ENCODE data around the gene STK38. TPM values are rescaled to one million over a fixed set of nuclear protein-coding genes. Genes with fewer than 3 reads are reported as not detected.
"Not testable (repeated sequence)": the region's sequence is repeated elsewhere in the genome, so short reads cannot be mapped to it uniquely, and the experiment has no call there.

Gene STK38
- total and polyA plus RNA-seq, 4 donors, result 23.4 to 47.0 (median 30.4) TPM

DNA sequence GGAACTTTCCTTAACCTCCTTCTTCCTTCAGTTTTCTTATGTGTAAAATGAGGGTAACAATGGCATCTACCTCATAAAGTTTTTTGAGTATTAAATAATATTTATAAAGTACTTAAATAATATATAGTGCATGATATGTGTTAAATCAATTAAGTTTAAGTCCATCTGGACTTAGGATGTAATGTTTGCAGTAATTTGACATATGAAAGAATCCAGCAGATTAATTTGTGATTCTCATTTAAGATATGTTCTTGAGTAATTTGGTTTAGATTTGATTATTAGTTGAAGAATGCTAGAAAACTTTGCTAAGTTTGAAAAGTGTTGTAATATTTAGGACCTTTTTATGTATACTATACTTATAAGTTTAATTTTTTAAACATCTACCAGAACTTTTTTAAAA, 86.4 kb downstream of the STK38 start:
- no peak for DNase-seq (ENCODE audit: low read depth in 4 of 6, low spot score in 6 of 6)
- Histone ChIP-seq H3K4me1 (ENCODE audit: control insufficient read depth, insufficient read depth, low read length) (no peaks in the 10 kb centered on the region), H3K27ac (ENCODE audit: low read depth, low read length) (no peak overlapping the region), H3K9me3 (ENCODE audit: control insufficient read depth, insufficient read depth, low read length) (no peaks in the 10 kb centered on the region), H3K4me3 (ENCODE audit: low read depth, low read length) (no peak overlapping the region), H3K36me3 (ENCODE audit: control insufficient read depth, insufficient read depth, low read length) (no peaks in the 10 kb centered on the region), H3K27me3 (ENCODE audit: control insufficient read depth, insufficient read depth, low read length) (no peaks in the 10 kb centered on the region)

- Histone ChIP-seq H3K27me3 (ENCODE audit: control insufficient read depth, insufficient read depth, low read length) (no peaks in the 10 kb centered on the region), H3K36me3 (ENCODE audit: control insufficient read depth, insufficient read depth, low read length) (no peaks in the 10 kb centered on the region), H3K4me1 (ENCODE audit: control insufficient read depth, insufficient read depth, low read length) (no peaks in the 10 kb centered on the region), H3K4me3 (ENCODE audit: low read depth, low read length) (no peak overlapping the region), H3K9me3 (ENCODE audit: control insufficient read depth, insufficient read depth, low read length) (no peaks in the 10 kb centered on the region), H3K27ac (ENCODE audit: low read depth, low read length) (no peak overlapping the region)
- DNase-seq (ENCODE audit: low read depth in 4 of 6, low spot score in 6 of 6), result no peak
Observed at GRCh38 chr6:36459501-36459900, 87.8 kb downstream of the STK38 start.

DNA sequence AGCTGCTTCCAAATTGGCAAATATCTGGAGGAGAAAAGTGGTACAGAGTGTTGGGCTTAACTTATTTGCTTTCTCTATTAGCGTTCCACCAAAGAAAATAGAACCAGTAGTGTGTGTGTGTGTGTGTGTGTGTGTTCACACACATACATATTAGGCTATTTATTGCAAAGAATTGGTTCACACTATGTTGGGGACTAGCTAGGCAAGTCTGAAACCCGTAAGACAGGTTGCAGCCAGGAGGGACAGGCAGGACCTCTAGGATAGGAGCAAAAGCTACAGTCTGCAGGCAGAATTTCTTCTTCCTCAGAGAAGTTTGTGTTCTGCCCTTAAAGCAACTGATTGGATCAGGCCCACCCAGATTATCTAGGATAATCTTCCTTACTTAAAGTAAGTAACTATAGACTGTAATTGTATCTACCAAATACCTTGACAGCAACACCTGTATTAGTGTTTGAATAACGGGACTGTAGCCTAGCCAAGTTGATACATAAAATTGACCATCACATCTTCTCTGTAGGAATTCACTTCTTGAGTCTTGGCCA, 91.7 kb downstream of the STK38 start:
- Histone ChIP-seq H3K9me3 (ENCODE audit: control insufficient read depth, insufficient read depth, low read length) (no peaks in the 10 kb centered on the region), H3K4me3 (ENCODE audit: low read depth, low read length) (no peak overlapping the region), H3K27ac (ENCODE audit: low read depth, low read length) (no peak overlapping the region), H3K36me3 (ENCODE audit: control insufficient read depth, insufficient read depth, low read length) (peaks cover 7% of the 10 kb centered on the region), H3K27me3 (ENCODE audit: control insufficient read depth, insufficient read depth, low read length) (no peaks in the 10 kb centered on the region), H3K4me1 (ENCODE audit: control insufficient read depth, insufficient read depth, low read length) (no peaks in the 10 kb centered on the region)
- WGBS (ENCODE audit: insufficient coverage), result 100% methylated on average over 2 of the region's 3 CpGs
- no peak for DNase-seq (ENCODE audit: low read depth in 4 of 6, low spot score in 6 of 6)

DNA sequence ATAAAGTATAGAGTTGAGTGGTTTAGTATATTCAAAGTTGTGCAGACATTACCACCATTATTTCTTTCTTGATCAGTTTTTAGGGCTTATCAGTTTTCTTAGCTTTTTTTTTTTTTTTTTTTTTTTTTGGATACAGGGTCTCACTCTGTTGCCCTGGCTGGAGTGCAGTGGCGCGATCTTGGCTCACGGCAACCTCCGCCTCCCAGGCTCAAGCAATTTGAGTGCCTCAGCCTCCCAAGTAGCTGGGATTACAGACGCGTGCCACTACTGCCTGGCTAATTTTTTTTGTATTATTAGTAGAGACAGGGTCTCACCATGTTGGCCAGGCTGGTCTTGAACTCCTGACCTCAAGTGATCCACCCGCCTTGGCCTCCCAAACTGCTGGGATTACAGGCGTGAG, 94.4 kb downstream of the STK38 start:
- H3K4me1 ChIP-seq (ENCODE audit: control insufficient read depth, insufficient read depth, low read length); H3K36me3 ChIP-seq (ENCODE audit: control insufficient read depth, insufficient read depth, low read length); H3K27ac ChIP-seq (ENCODE audit: low read depth, low read length); H3K9me3 ChIP-seq (ENCODE audit: control insufficient read depth, insufficient read depth, low read length); H3K27me3 ChIP-seq (ENCODE audit: control insufficient read depth, insufficient read depth, low read length); DNase-seq (ENCODE audit: low read depth in 4 of 6, low spot score in 6 of 6); H3K4me3 ChIP-seq (ENCODE audit: low read depth, low read length): not testable (repeated sequence)
- WGBS (ENCODE audit: insufficient coverage), result 100% methylated on average over 2 of the region's 8 CpGs

GRCh38 chr6:36449173-36449572, 98.1 kb downstream of the STK38 start:
- H3K4me3 ChIP-seq (ENCODE audit: low read depth, low read length); H3K36me3 ChIP-seq (ENCODE audit: control insufficient read depth, insufficient read depth, low read length); DNase-seq (ENCODE audit: low read depth in 4 of 6, low spot score in 6 of 6); H3K27me3 ChIP-seq (ENCODE audit: control insufficient read depth, insufficient read depth, low read length); H3K9me3 ChIP-seq (ENCODE audit: control insufficient read depth, insufficient read depth, low read length); H3K27ac ChIP-seq (ENCODE audit: low read depth, low read length); H3K4me1 ChIP-seq (ENCODE audit: control insufficient read depth, insufficient read depth, low read length): not testable (repeated sequence)
- WGBS (ENCODE audit: insufficient coverage), result 98% methylated on average over 7 of the region's 10 CpGs

DNA sequence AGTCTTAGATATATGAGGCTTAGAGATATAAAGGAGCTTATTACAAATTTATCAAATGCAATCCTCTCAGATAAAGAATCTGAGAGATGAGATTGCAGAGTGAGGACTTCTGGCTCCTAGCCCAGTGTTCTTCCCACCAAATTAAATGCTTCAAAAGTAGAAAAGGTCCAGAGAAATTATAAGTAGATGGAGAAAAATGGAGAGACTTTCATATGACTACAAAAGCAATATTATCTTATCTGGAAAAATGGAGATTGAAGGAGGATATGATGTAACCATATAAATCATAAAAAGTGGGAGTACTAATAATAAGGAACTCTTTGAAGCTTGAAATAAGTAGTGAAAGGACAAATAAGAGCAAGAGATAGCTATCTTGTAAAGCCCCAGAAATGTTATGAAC, 101.7 kb downstream of the STK38 start:
- H3K9me3 ChIP-seq (ENCODE audit: control insufficient read depth, insufficient read depth, low read length), result peaks cover 2% of the 10 kb centered on the region
- peaks cover 2% of the 10 kb centered on the region for H3K36me3 ChIP-seq (ENCODE audit: control insufficient read depth, insufficient read depth, low read length)
- H3K4me3 ChIP-seq (ENCODE audit: low read depth, low read length), result no peak overlapping the region
- no peaks in the 10 kb centered on the region for H3K27me3 ChIP-seq (ENCODE audit: control insufficient read depth, insufficient read depth, low read length)
- peaks cover 14% of the 10 kb centered on the region for H3K4me1 ChIP-seq (ENCODE audit: control insufficient read depth, insufficient read depth, low read length)
- peak overlapping the region; percentile 15 for H3K27ac ChIP-seq (ENCODE audit: low read depth, low read length)
- no peak for DNase-seq (ENCODE audit: low read depth in 4 of 6, low spot score in 6 of 6)

- WGBS (ENCODE audit: insufficient coverage), result 80% methylated on average over 2 of the region's 3 CpGs
- Histone ChIP-seq H3K36me3 (ENCODE audit: control insufficient read depth, insufficient read depth, low read length) (peaks cover 2% of the 10 kb centered on the region), H3K27ac (ENCODE audit: low read depth, low read length) (peak overlapping the region; percentile 96), H3K27me3 (ENCODE audit: control insufficient read depth, insufficient read depth, low read length) (no peaks in the 10 kb centered on the region), H3K4me3 (ENCODE audit: low read depth, low read length) (peak overlapping the region; percentile 94), H3K9me3 (ENCODE audit: control insufficient read depth, insufficient read depth, low read length) (peaks cover 2% of the 10 kb centered on the region), H3K4me1 (ENCODE audit: control insufficient read depth, insufficient read depth, low read length) (peaks cover 14% of the 10 kb centered on the region)
- peak in 1 of 6 donors; percentile 2 for DNase-seq (ENCODE audit: low read depth in 4 of 6, low spot score in 6 of 6)
Observed at GRCh38 chr6:36444470-36444869, 102.8 kb downstream of the STK38 start.

Small RNAs within 50 kb of the gene (small RNA-seq; reads per million reads assigned to genes)
- gene RN7SL502P (ENCODE audit: low replicate concordance), result not detected

Other genes with a start within 250 kb of the STK38 start
- under 1 TPM; under 0.01 to 0.06 TPM for gene BNIP5, start 210.6 kb downstream of the STK38 start, total RNA-seq
- under 1 TPM in 1 of 2 donors, not detected in 1; 0.05 TPM for gene BNIP5, start 210.6 kb downstream of the STK38 start, polyA plus RNA-seq (ENCODE audit: insufficient read length in 2 of 2)
- under 1 TPM; 0.40 to 0.61 TPM for gene ETV7, start 159.8 kb downstream of the STK38 start, total RNA-seq
- gene ETV7, start 159.8 kb downstream of the STK38 start, polyA plus RNA-seq (ENCODE audit: insufficient read length in 2 of 2), result under 1 TPM in 1 of 2 donors, not detected in 1; 0.29 TPM
- under 1 TPM; 0.10 to 0.11 TPM for gene PXT1, start 104.6 kb downstream of the STK38 start, total RNA-seq
- under 1 TPM; 0.13 to 0.53 TPM for gene PXT1, start 104.6 kb downstream of the STK38 start, polyA plus RNA-seq (ENCODE audit: insufficient read length in 2 of 2)
- gene KCTD20, start 104.5 kb downstream of the STK38 start, total RNA-seq, result 100 to 1,000 TPM in 1 of 2 donors, 10 to 100 TPM in 1; 80.4 to 108 TPM
- 10 to 100 TPM; 52.8 to 59.0 TPM for gene KCTD20, start 104.5 kb downstream of the STK38 start, polyA plus RNA-seq (ENCODE audit: insufficient read length in 2 of 2)
- 100 to 1,000 TPM; 135 to 314 TPM for gene SRSF3, start 46.9 kb upstream of the STK38 start, total RNA-seq
- gene SRSF3, start 46.9 kb upstream of the STK38 start, polyA plus RNA-seq (ENCODE audit: insufficient read length in 2 of 2), result 100 to 1,000 TPM; 336 to 351 TPM
- gene CDKN1A, start 131.2 kb upstream of the STK38 start, total RNA-seq, result 10 to 100 TPM in 1 of 2 donors, 1 to 10 TPM in 1; 9.1 to 10.6 TPM
- 1 to 10 TPM; 9.5 to 9.9 TPM for gene CDKN1A, start 131.2 kb upstream of the STK38 start, polyA plus RNA-seq (ENCODE audit: insufficient read length in 2 of 2)
- gene RAB44, start 150.3 kb upstream of the STK38 start, total RNA-seq, result under 1 TPM; 0.06 to 0.59 TPM
- under 1 TPM in 1 of 2 donors, not detected in 1; 0.05 TPM for gene RAB44, start 150.3 kb upstream of the STK38 start, polyA plus RNA-seq (ENCODE audit: insufficient read length in 2 of 2)